ENCODE results near the gene SLC30A3. TPM values are rescaled to one million over a fixed set of nuclear protein-coding genes. Genes with fewer than 3 reads are reported as not detected.
A peak's percentile ranks its signal among the peaks of the same experiment; 100 is the strongest.

SLC30A3 gene
- total and polyA plus RNA-seq, 2 of the 13 experiments (the other 11 are each of a cell fraction or from before 2014, with no cell fraction given): 0.38 to 0.79 TPM

GRCh38 chr2:27249891-27250651 lies 12.8 kb downstream of the SLC30A3 start (continued):
- TF ChIP-seq PRDM15 (CRISPR knock-in tag; IDR thresholded peaks at IDR 0.05) (no peak), DMAP1 (CRISPR knock-in tag; IDR thresholded peaks at IDR 0.05) (0 out of 2 replicates have a peak, but pooled peaks have one; percentile 51), PRPF4 (IDR thresholded peaks at IDR 0.05; ENCODE audit: low read depth, low read length, poor library complexity, severe bottlenecking) (no peak), EP300 (IDR thresholded peaks at IDR 0.05; ENCODE audit: low read depth in 2 of 2, low read length in 2 of 2) (no peak), EP300 (CRISPR knock-in tag; IDR thresholded peaks at IDR 0.05; ENCODE audit: borderline replicate concordance) (no peak), ZBTB33 (CRISPR knock-in tag; IDR thresholded peaks at IDR 0.05) (peak; percentile 56; the same call in 1 of the 2 replicates), ZNF510 (CRISPR knock-in tag; IDR thresholded peaks at IDR 0.05; ENCODE audit: low read depth) (no peak), ZNF672 (CRISPR knock-in tag; IDR thresholded peaks at IDR 0.05) (no peak), ZFP37 (CRISPR knock-in tag; IDR thresholded peaks at IDR 0.05; ENCODE audit: borderline replicate concordance) (no peak), MXD1 (CRISPR knock-in tag; IDR thresholded peaks at IDR 0.05) (peak; percentile 56), ZNF770 (CRISPR knock-in tag; IDR thresholded peaks at IDR 0.05) (peak; percentile 76), NR3C1 (CRISPR knock-in tag; IDR thresholded peaks at IDR 0.05) (no peak), ETV5 (CRISPR knock-in tag; IDR thresholded peaks at IDR 0.05; ENCODE audit: borderline replicate concordance) (peak; percentile 96), MXD4 (CRISPR knock-in tag; IDR thresholded peaks at IDR 0.05) (peak; percentile 72; the same call in 1 of the 2 replicates), SNAPC5 (CRISPR knock-in tag; IDR thresholded peaks at IDR 0.05; ENCODE audit: borderline replicate concordance) (no peak), ZNF292 (CRISPR knock-in tag; IDR thresholded peaks at IDR 0.05; ENCODE audit: borderline replicate concordance, low read depth) (peak; percentile 74; the same call in 1 of the 2 replicates), ZNF282 (IDR thresholded peaks at IDR 0.05; ENCODE audit: partially characterized antibody) (no peak), ZBTB7A (CRISPR knock-in tag; IDR thresholded peaks at IDR 0.05) (peak; percentile 76), HIC2 (CRISPR knock-in tag; IDR thresholded peaks at IDR 0.05; ENCODE audit: low read depth) (peak; percentile 78; the same call in 1 of the 2 replicates)
